Esophagus muscularis mucosa (tissue), 4 donors: Measurements from ENCODE around the gene STARD8. TPM values are rescaled to one million over a fixed set of nuclear protein-coding genes. Genes with fewer than 3 reads are reported as not detected.

ENCODE experiments used
- DNase-seq: peaks from one replicate; pipeline ENCODE4 v3.0.0-alpha.2; 2017; ENCODE audit errors: extremely low spot score
- H3K27ac ChIP-seq, 4 donors: fragments of 200-600 bp; sonication (generic); replicated peaks in 1 of 4; 1 replicate in 3 of 4; 2 replicates in 1 of 4; pipeline ENCODE4 v1.5.1; 2016 to 2019; ENCODE audit warnings: mild to moderate bottlenecking in 1 of 4
- H3K27me3 ChIP-seq, 4 donors: fragments of 200-600 bp; sonication (generic); one replicate each; pipeline versions ENCODE4 v1.5.1 to v1.6.0; 2016 to 2019
- H3K36me3 ChIP-seq, 4 donors: fragments of 200-600 bp; sonication (generic); one replicate each; pipeline ENCODE4 v1.5.1; 2016 to 2019
- H3K4me1 ChIP-seq, 4 donors: fragments of 200-600 bp; sonication (generic); one replicate each; pipeline ENCODE4 v1.5.1; 2016 to 2019
- H3K4me3 ChIP-seq, 4 donors: fragments of 200-600 bp; sonication (generic); 1 replicate in 2 of 4; 2 replicates in 2 of 4; pipeline ENCODE4 v1.5.1; 2016 to 2019; ENCODE audit warnings: mild to moderate bottlenecking in 4 of 4, moderate library complexity in 1 of 4
- H3K9me3 ChIP-seq, 4 donors: fragments of 200-600 bp; sonication (generic); 1 replicate in 3 of 4; 2 replicates in 1 of 4; pipeline ENCODE4 v1.5.1; 2016 to 2019
- CTCF ChIP-seq, 3 experiments: fragments of 200-600 bp in 2 of 3; fragments of 450-650 bp in 1 of 3; sonication (generic) in 2 of 3; IDR thresholded peaks; one replicate each; pipeline ENCODE4 v1.5.1; 2017 to 2019; ENCODE audit warnings: antibody characterized with exemption in 3 of 3, mild to moderate bottlenecking in 2 of 3, moderate library complexity in 1 of 3
- EP300 ChIP-seq: sonication (generic); formaldehyde crosslinking; IDR thresholded peaks from one replicate; pipeline ENCODE4 v1.6.1; 2017; ENCODE audit warnings: antibody characterized with exemption
- POLR2A ChIP-seq: fragments of 450-650 bp; IDR thresholded peaks from one replicate; pipeline ENCODE4 v1.6.1; 2017; ENCODE audit warnings: antibody characterized with exemption, moderate library complexity, mild to moderate bottlenecking, low read depth
- POLR2AphosphoS5 ChIP-seq, 2 donors: sonication (generic); formaldehyde crosslinking; IDR thresholded peaks; one replicate each; pipeline ENCODE4 v1.6.1; 2017; ENCODE audit warnings: antibody characterized with exemption in 2 of 2
- WGBS: methylation state at CpG from one replicate; pipeline ENCODE4 v1.1.5; 2018; 5-methylcytosine and 5-hydroxymethylcytosine counted together
- intact Hi-C: fragments of 100-400 bp; cut with DNase I; formaldehyde crosslinking; loops from one replicate; pipeline ENCODE4 v1.15.1; 2023
- total RNA-seq, 4 donors: library from RNA; depleted of rRNA; stranded (reverse); fragments of >200 nt; gene quantifications; one replicate each; pipeline versions ENCODE4 v1.1.0 to v1.2.1, GENCODE V29; 2016

Gene STARD8
- total RNA-seq, 4 donors from 2014 or later = 11.2 to 20.4 (median 11.4) TPM

GRCh38 chrX:68714856-68715255 is 67.4 kb downstream of the STARD8 start:
- H3K4me1 ChIP-seq = peaks cover 0 to 5% (median 3%) of the 10 kb centered on the region in 4 donors
- H3K4me3 ChIP-seq = no peak overlapping the region
- no peaks in the 10 kb centered on the region for H3K27me3 ChIP-seq
- DNase-seq = no peak
- H3K27ac ChIP-seq = no peak overlapping the region
- no peak for TF ChIP-seq EP300
- no peak for TF ChIP-seq CTCF (IDR thresholded peaks at IDR 0.05)
- TF ChIP-seq POLR2A = no peak
- no peak for TF ChIP-seq POLR2AphosphoS5 (IDR thresholded peaks at IDR 0.05)
- WGBS = 80% methylated on average over 3 of the region's 3 CpGs
- no peaks in the 10 kb centered on the region for H3K9me3 ChIP-seq
- intact Hi-C loops = loop anchor here (10.0 kb wide), 1 partner anchor 210 kb away; no protein-coding TSS in a partner anchor
- H3K36me3 ChIP-seq = peaks cover 0 to 50% (median 13%) of the 10 kb centered on the region in 4 donors

DNA sequence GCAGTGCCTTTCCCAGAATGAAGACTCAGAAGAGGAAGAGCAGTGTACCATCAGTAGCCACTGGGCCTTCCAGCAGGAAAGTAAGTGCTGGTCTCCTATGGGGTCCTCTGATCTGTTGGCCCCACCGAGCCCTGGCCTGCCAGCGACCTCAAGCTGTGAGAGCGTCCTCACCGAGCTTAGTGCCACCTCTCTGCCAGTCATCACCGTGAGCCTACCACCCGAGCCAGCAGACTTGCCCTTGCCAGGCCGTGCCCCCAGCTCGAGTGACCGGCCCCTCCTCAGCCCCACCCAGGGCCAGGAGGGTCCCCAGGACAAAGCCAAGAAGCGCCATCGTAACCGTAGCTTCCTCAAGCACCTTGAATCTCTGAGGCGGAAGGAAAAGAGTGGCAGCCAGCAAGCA is 69.7 kb downstream of the STARD8 start:
- DNase-seq = no peak
- Histone ChIP-seq H3K27ac (no peak overlapping the region), H3K9me3 (no peaks in the 10 kb centered on the region), H3K4me1 (no peaks in the 10 kb centered on the region), H3K36me3 (peaks cover 0 to 72% (median 24%) of the 10 kb centered on the region in 4 donors), H3K27me3 (no peaks in the 10 kb centered on the region), H3K4me3 (no peak overlapping the region)
- intact Hi-C loops = loop anchor here (10.0 kb wide), 1 partner anchor 212 kb away; no protein-coding TSS in a partner anchor
- 95% methylated on average over 4 of the region's 13 CpGs for WGBS
- no peak for TF ChIP-seq CTCF (IDR thresholded peaks at IDR 0.05)
- TF ChIP-seq POLR2A = no peak
- no peak for TF ChIP-seq EP300
- no peak for TF ChIP-seq POLR2AphosphoS5 (IDR thresholded peaks at IDR 0.05)

- no peak overlapping the region for H3K27ac ChIP-seq
- no peaks in the 10 kb centered on the region for H3K27me3 ChIP-seq
- no peaks in the 10 kb centered on the region for H3K9me3 ChIP-seq
- peaks cover 0 to 72% (median 27%) of the 10 kb centered on the region in 4 donors for H3K36me3 ChIP-seq
- no peak for DNase-seq
- WGBS = 96% methylated on average over 4 of the region's 24 CpGs
- no peaks in the 10 kb centered on the region for H3K4me1 ChIP-seq
- no peak overlapping the region for H3K4me3 ChIP-seq
- intact Hi-C loops = loop anchor here (10.0 kb wide), 1 partner anchor 213 kb away; no protein-coding TSS in a partner anchor
- TF ChIP-seq CTCF (IDR thresholded peaks at IDR 0.05) = no peak
- no peak for TF ChIP-seq POLR2AphosphoS5 (IDR thresholded peaks at IDR 0.05)
- no peak for TF ChIP-seq POLR2A
- no peak for TF ChIP-seq EP300
These were observed 70.4 kb downstream of the STARD8 start for GRCh38 chrX:68717663-68718442.

DNA sequence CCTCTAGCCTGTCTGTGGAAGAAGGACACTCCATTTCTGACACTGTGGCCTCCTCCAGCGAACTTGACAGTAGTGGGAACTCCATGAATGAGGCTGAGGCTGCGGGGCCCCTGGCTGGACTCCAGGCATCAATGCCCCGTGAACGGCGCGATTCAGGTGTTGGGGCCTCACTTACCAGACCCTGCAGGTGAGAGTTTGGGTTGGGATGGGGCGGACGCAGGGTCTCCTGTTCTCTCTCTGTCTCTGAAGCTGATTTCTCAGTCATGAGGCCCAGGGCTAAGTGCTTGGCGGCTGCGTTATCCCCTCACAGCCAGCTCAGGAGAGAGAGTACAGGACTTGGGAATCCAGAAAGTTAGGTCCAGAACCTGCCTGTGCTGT is 71.0 kb downstream of the STARD8 start:
- no peak overlapping the region for H3K4me3 ChIP-seq
- H3K9me3 ChIP-seq = no peaks in the 10 kb centered on the region
- no peak for TF ChIP-seq EP300
- TF ChIP-seq CTCF (IDR thresholded peaks at IDR 0.05) = no peak
- no peak for TF ChIP-seq POLR2A
- TF ChIP-seq POLR2AphosphoS5 (IDR thresholded peaks at IDR 0.05) = no peak
- intact Hi-C loops = loop anchor here (10.0 kb wide), 1 partner anchor 214 kb away; no protein-coding TSS in a partner anchor
- H3K4me1 ChIP-seq = no peaks in the 10 kb centered on the region
- H3K27me3 ChIP-seq = no peaks in the 10 kb centered on the region
- WGBS = 87% methylated on average over 6 of the region's 10 CpGs
- no peak overlapping the region for H3K27ac ChIP-seq
- peaks cover 0 to 72% (median 30%) of the 10 kb centered on the region in 4 donors for H3K36me3 ChIP-seq
- DNase-seq = no peak
